Right lobe of liver (tissue), 6 donors: ENCODE measurements around the gene MAST1. TPM values are rescaled to one million over a fixed set of nuclear protein-coding genes. Genes with fewer than 3 reads are reported as not detected.
A peak's percentile ranks its signal among the peaks of the same experiment; 100 is the strongest.

ENCODE experiments used
- ATAC-seq, 4 donors: fragments of 200-7000 bp; cut with Tn5 transposase; one replicate each; pipeline ENCODE4 v1.9.1; 2020; ENCODE audit warnings: mild to moderate bottlenecking in 4 of 4, moderate library complexity in 4 of 4
- DNase-seq, 3 donors: peaks; one replicate each; pipeline ENCODE4 v3.0.0-alpha.2; 2020
- H3K27ac ChIP-seq, 3 donors: fragments of 200-600 bp; one replicate each; pipeline ENCODE4 v1.8.0; 2022
- H3K27me3 ChIP-seq, 2 donors: fragments of 200-600 bp; one replicate each; pipeline ENCODE4 v1.8.0; 2022
- H3K36me3 ChIP-seq, 4 donors: fragments of 200-600 bp; sonication (generic) in 1 of 4; one replicate each; pipeline versions ENCODE4 v1.5.1 to v1.8.0; 2017 to 2022; ENCODE audit warnings: control low read depth in 1 of 4
- H3K4me1 ChIP-seq, 4 donors: fragments of 200-600 bp; sonication (generic) in 1 of 4; one replicate each; pipeline versions ENCODE4 v1.5.1 to v1.8.0; 2017 to 2022; ENCODE audit warnings: control low read depth in 1 of 4
- H3K4me3 ChIP-seq, 3 donors: fragments of 200-600 bp; one replicate each; pipeline ENCODE4 v1.8.0; 2022
- H3K9me3 ChIP-seq, 4 donors: fragments of 200-600 bp; sonication (generic) in 1 of 4; one replicate each; pipeline versions ENCODE4 v1.5.1 to v1.8.0; 2017 to 2022; ENCODE audit warnings: control low read depth in 1 of 4
- CTCF ChIP-seq, 4 donors: fragments of 200-600 bp in 3 of 4; fragments of 450-650 bp in 1 of 4; IDR thresholded peaks; one replicate each; pipeline versions ENCODE4 v1.5.1 to v1.8.0; 2016 to 2022; ENCODE audit warnings: antibody characterized with exemption in 4 of 4, mild to moderate bottlenecking in 2 of 4
- POLR2A ChIP-seq: fragments of 450-650 bp; IDR thresholded peaks from one replicate; pipeline ENCODE4 v1.6.1; 2017; ENCODE audit warnings: antibody characterized with exemption, mild to moderate bottlenecking
- WGBS: methylation state at CpG from one replicate; pipeline ENCODE4 v1.1.6; 2018; ENCODE audit warnings: low coverage, low lambda C conversion rate; ENCODE audit not compliant: insufficient coverage; ENCODE audit errors: missing lambda C conversion rate; 5-methylcytosine and 5-hydroxymethylcytosine counted together
- intact Hi-C, 2 donors: fragments of 100-400 bp; cut with DNase I; formaldehyde crosslinking; loops; one replicate each; pipeline versions ENCODE4 v1.11.2 to v1.14.1; 2022
- total RNA-seq, 6 experiments: library from RNA; depleted of rRNA in 2 of 6; stranded (reverse); fragments of >200 nt in 2 of 6; fragmentation: NEBNext Ultra II Directional in 3 of 6; extraction: Animal tissue kit (Norgen Biotek cat#: 25700) in 3 of 6; gene quantifications; one replicate each; pipeline versions ENCODE4 v1.1.0 to v1.2.4, GENCODE V29; 2016 to 2023
- donor health status: DM: no; HTN: yes; CAD: no.
- donor health status: DM: no; HTN: no; CAD: no.
- donor health status: DM: no; HTN: no; CAD: no.
- donor health status: DM: no; HTN: yes; CAD: no.
- donor health status: DM: no; HTN: yes; CAD: no.

MAST1 gene
- total RNA-seq, 6 experiments from 2014 or later = 0.06 to 0.49 (median 0.34) TPM; not detected in 2

GRCh38 chr19:12793290-12794195, 44.8 kb upstream of the MAST1 start:
- ATAC-seq = peak; percentile 29 to 58 (median 52)
- Histone ChIP-seq H3K27me3 (no peaks in the 10 kb centered on the region), H3K36me3 (no peaks in the 10 kb centered on the region), H3K4me1 (peaks cover 0 to 33% (median 17%) of the 10 kb centered on the region in 4 donors), H3K4me3 (peak overlapping the region; percentile 73 to 90 (median 81)), H3K9me3 (no peaks in the 10 kb centered on the region), H3K27ac (peak overlapping the region; percentile 96 to 100 (median 99))
- WGBS = 2% methylated on average over 21 of the region's 81 CpGs
- DNase-seq = peak; percentile 96 to 97 (median 97)
- TF ChIP-seq POLR2A = peak; percentile 91
- TF ChIP-seq CTCF (IDR thresholded peaks at IDR 0.05) = no peak
- intact Hi-C loops = no loop called here

GRCh38 chr19:12794196-12794941, 43.9 kb upstream of the MAST1 start:
- intact Hi-C loops = no loop called here
- H3K27me3 ChIP-seq = no peaks in the 10 kb centered on the region
- TF ChIP-seq POLR2A = no peak
- no peak for TF ChIP-seq CTCF (IDR thresholded peaks at IDR 0.05)
- 45% methylated on average over 7 of the region's 7 CpGs for WGBS
- peak overlapping the region; percentile 73 to 90 (median 81) for H3K4me3 ChIP-seq
- H3K9me3 ChIP-seq = no peaks in the 10 kb centered on the region
- no peak for DNase-seq
- ATAC-seq = no peak
- H3K27ac ChIP-seq = peak overlapping the region; percentile 96 to 100 (median 99)
- peaks cover 0 to 25% (median 13%) of the 10 kb centered on the region in 4 donors for H3K4me1 ChIP-seq
- peaks cover 0 to 4% (median under 1%) of the 10 kb centered on the region in 4 donors for H3K36me3 ChIP-seq

GRCh38 chr19:12794971-12795381, 43.3 kb upstream of the MAST1 start:
- WGBS = 81% methylated on average over 7 of the region's 9 CpGs
- intact Hi-C loops = no loop called here
- ATAC-seq (no peak), DNase-seq (no peak)
- Histone ChIP-seq H3K36me3 (peaks cover 0 to 9% (median 3%) of the 10 kb centered on the region in 4 donors), H3K4me1 (peaks cover 0 to 24% (median 13%) of the 10 kb centered on the region in 4 donors), H3K27me3 (no peaks in the 10 kb centered on the region), H3K27ac (peak overlapping the region in 2 of 3 donors; percentile 96 to 99), H3K4me3 (no peak overlapping the region), H3K9me3 (no peaks in the 10 kb centered on the region)
- TF ChIP-seq POLR2A (no peak), CTCF (IDR thresholded peaks at IDR 0.05) (no peak)

GRCh38 chr19:12796146-12797071, 41.9 kb upstream of the MAST1 start:
- peak overlapping the region in 1 of 3 donors; percentile 20 for H3K27ac ChIP-seq
- no peak overlapping the region for H3K4me3 ChIP-seq
- no peaks in the 10 kb centered on the region for H3K27me3 ChIP-seq
- H3K36me3 ChIP-seq = peaks cover 0 to 9% (median 3%) of the 10 kb centered on the region in 4 donors
- ATAC-seq (peak; percentile 11 to 40 (median 34)), DNase-seq (peak; percentile 77 to 80 (median 78))
- WGBS = 6% methylated on average over 14 of the region's 18 CpGs
- intact Hi-C loops = no loop called here
- peak; percentile 21 for TF ChIP-seq POLR2A
- TF ChIP-seq CTCF (IDR thresholded peaks at IDR 0.05) = peak; percentile 83 to 97 (median 89)
- no peaks in the 10 kb centered on the region for H3K9me3 ChIP-seq
- peaks cover 0 to 17% (median 8%) of the 10 kb centered on the region in 4 donors for H3K4me1 ChIP-seq
